ENCODE results near the gene RGMA.

RGMA gene

DNA sequence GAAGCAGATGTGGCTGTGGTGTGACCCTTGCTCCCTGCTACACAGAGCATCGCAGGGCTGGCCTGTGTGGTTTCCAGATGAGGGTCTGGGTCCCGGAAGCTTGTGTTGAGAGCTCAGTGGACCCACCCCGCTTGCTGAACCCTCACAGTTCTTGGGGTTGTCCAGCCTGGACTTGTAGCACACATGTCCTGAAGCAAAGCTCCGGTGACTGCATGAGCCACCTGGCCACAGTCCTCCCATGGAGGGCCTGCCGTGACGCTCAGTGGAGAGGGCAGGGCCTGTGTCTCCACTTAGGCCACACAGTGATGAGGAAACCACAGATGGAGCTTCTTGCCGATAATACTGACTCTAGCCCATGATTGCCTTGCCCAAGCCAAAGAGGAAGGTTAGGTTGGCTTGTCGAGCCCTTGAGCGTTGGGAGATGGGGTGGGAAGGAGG lies 62.6 kb downstream of the RGMA start:
- Histone ChIP-seq H3K4me3 (ENCODE audit: low read depth, low read length) (no peak overlapping the region), H3K27ac (ENCODE audit: low read depth, low read length) (peak overlapping the region; percentile 97; the same call in 1 of the 2 replicates), H3K4me1 (ENCODE audit: control insufficient read depth, insufficient read depth, low read length, unreplicated experiment) (peaks cover 41% of the 10 kb centered on the region), H2AFZ (ENCODE audit: low read length, unreplicated experiment) (no peak overlapping the region), H3K27me3 (ENCODE audit: insufficient read depth, low read length) (no peaks in the 10 kb centered on the region), H3K79me2 (ENCODE audit: control insufficient read depth, insufficient read depth, low read length, unreplicated experiment) (peaks cover 16% of the 10 kb centered on the region), H3K36me3 (ENCODE audit: insufficient read depth, low read length) (peaks cover 60% of the 10 kb centered on the region)

DNA sequence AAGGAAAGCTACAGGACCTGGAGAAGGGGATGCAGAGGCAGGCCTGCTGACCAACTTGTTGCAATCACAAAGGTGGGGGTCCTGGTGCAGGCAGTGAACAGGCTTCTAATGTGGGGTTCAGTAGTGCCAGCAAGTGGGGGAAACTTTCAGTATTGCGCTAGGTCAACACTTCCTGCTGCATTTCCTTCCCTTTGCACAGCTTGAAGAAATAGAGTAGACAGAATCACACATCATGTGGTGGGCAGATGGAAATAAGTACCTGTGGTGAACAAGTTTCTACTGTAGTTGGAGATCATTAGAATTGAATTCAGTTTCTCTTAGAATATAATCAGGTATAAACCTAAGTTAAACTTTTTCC lies 63.4 kb downstream of the RGMA start:
- Histone ChIP-seq H3K36me3 (ENCODE audit: insufficient read depth, low read length) (peaks cover 68% of the 10 kb centered on the region), H3K27me3 (ENCODE audit: insufficient read depth, low read length) (no peaks in the 10 kb centered on the region), H2AFZ (ENCODE audit: low read length, unreplicated experiment) (no peak overlapping the region), H3K4me1 (ENCODE audit: control insufficient read depth, insufficient read depth, low read length, unreplicated experiment) (peaks cover 41% of the 10 kb centered on the region), H3K27ac (ENCODE audit: low read depth, low read length) (no peak overlapping the region), H3K79me2 (ENCODE audit: control insufficient read depth, insufficient read depth, low read length, unreplicated experiment) (peaks cover 18% of the 10 kb centered on the region), H3K4me3 (ENCODE audit: low read depth, low read length) (no peak overlapping the region)

DNA sequence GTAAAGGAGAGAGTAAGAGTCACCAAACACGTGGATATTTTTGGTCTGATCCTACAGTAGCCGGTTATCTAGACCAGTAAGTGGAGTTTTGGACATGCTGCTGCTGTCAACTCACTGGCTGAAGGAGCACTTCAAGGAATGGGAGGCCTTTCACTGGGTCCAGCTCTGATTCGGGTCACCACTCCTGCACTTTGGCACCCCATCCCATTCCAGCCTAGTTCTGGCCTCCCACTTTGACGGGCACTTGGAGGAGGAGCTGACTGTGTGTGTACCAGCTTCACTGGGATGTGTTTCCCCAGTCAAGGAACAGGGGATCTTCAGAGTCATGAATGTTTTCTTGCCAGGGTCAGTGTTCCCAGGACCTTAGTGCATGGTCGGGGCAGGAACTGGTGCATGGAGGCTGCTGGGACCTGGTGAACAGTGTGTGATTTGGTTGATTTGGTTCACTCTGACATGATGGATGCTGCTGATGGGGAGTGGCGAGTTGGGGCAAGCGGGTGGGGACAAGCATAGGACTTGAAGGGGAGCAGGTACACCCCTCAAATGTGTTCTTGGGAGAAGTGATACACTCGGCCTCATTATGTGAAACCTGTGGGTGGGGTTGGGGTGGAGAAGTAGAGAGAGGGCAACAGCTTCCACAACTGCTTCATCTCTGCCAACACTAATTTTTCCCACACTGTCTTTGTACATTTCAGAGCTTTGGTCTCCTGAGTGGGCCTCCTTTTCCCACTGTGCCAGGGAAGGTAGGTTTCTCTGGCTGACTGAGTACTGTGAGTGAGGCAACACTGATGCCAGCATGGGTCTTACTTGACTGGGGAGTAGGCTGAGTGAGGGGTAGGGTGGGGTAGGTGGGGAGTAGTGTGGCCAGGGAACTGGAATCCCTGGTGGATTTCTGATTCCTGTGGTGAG lies 64.0 kb downstream of the RGMA start:
- Histone ChIP-seq H3K36me3 (ENCODE audit: insufficient read depth, low read length) (peaks cover 73% of the 10 kb centered on the region), H2AFZ (ENCODE audit: low read length, unreplicated experiment) (no peak overlapping the region), H3K4me1 (ENCODE audit: control insufficient read depth, insufficient read depth, low read length, unreplicated experiment) (peaks cover 35% of the 10 kb centered on the region), H3K79me2 (ENCODE audit: control insufficient read depth, insufficient read depth, low read length, unreplicated experiment) (peaks cover 22% of the 10 kb centered on the region), H3K4me3 (ENCODE audit: low read depth, low read length) (no peak overlapping the region), H3K27ac (ENCODE audit: low read depth, low read length) (no peak overlapping the region), H3K27me3 (ENCODE audit: insufficient read depth, low read length) (no peaks in the 10 kb centered on the region)

DNA sequence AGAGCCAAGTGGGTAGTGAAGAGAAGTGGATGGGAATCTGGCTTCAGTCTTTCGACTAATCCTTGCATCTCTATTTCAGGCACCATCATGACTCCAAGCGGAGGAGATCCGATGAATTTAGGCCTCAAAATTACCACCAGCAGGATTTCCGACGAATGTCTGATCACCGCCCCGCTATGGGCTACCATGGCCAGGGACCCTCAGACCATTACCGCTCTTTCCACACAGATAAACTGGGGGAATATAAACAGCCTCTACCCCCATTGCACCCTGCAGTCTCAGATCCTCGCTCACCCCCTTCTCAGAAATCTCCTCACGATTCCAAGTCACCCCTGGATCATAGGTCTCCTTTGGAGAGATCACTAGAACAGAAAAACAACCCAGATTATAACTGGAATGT lies 64.7 kb downstream of the RGMA start:
- Histone ChIP-seq H3K27ac (ENCODE audit: low read depth, low read length) (no peak overlapping the region), H3K4me3 (ENCODE audit: low read depth, low read length) (no peak overlapping the region), H2AFZ (ENCODE audit: low read length, unreplicated experiment) (no peak overlapping the region), H3K27me3 (ENCODE audit: insufficient read depth, low read length) (no peaks in the 10 kb centered on the region), H3K36me3 (ENCODE audit: insufficient read depth, low read length) (peaks cover 78% of the 10 kb centered on the region), H3K4me1 (ENCODE audit: control insufficient read depth, insufficient read depth, low read length, unreplicated experiment) (peaks cover 28% of the 10 kb centered on the region), H3K79me2 (ENCODE audit: control insufficient read depth, insufficient read depth, low read length, unreplicated experiment) (peaks cover 26% of the 10 kb centered on the region)

- no peaks in the 10 kb centered on the region for H3K4me1 ChIP-seq (ENCODE audit: control insufficient read depth, insufficient read depth, low read length, unreplicated experiment)
- H3K4me3 ChIP-seq (ENCODE audit: low read depth, low read length): no peak overlapping the region
- no peaks in the 10 kb centered on the region for H3K27me3 ChIP-seq (ENCODE audit: insufficient read depth, low read length)
- H3K79me2 ChIP-seq (ENCODE audit: control insufficient read depth, insufficient read depth, low read length, unreplicated experiment): peaks cover 26% of the 10 kb centered on the region
- H2AFZ ChIP-seq (ENCODE audit: low read length, unreplicated experiment): no peak overlapping the region
- no peak overlapping the region for H3K27ac ChIP-seq (ENCODE audit: low read depth, low read length)
- peaks cover 85% of the 10 kb centered on the region for H3K36me3 ChIP-seq (ENCODE audit: insufficient read depth, low read length)
These were observed 67.8 kb downstream of the RGMA start for GRCh38 chr15:93020976-93021772.

DNA sequence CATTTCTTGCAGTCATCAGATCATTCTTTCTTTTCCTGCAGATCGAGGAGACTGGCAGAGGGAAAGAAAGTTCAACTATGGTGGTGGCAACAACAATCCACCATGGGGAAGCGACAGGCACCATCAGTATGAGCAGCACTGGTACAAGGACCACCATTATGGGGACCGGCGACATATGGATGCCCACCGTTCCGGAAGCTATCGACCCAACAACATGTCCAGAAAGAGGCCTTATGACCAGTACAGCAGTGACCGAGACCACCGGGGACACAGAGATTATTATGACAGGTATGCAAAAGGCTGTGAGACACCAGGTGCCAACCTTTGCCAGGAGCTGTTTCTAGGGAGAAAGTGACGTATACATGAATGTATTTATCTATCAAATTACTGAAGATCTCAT lies 69.0 kb downstream of the RGMA start:
- Histone ChIP-seq H3K27me3 (ENCODE audit: insufficient read depth, low read length) (no peaks in the 10 kb centered on the region), H3K79me2 (ENCODE audit: control insufficient read depth, insufficient read depth, low read length, unreplicated experiment) (peaks cover 26% of the 10 kb centered on the region), H3K27ac (ENCODE audit: low read depth, low read length) (no peak overlapping the region), H3K4me3 (ENCODE audit: low read depth, low read length) (no peak overlapping the region), H2AFZ (ENCODE audit: low read length, unreplicated experiment) (no peak overlapping the region), H3K4me1 (ENCODE audit: control insufficient read depth, insufficient read depth, low read length, unreplicated experiment) (no peaks in the 10 kb centered on the region), H3K36me3 (ENCODE audit: insufficient read depth, low read length) (peaks cover 84% of the 10 kb centered on the region)

DNA sequence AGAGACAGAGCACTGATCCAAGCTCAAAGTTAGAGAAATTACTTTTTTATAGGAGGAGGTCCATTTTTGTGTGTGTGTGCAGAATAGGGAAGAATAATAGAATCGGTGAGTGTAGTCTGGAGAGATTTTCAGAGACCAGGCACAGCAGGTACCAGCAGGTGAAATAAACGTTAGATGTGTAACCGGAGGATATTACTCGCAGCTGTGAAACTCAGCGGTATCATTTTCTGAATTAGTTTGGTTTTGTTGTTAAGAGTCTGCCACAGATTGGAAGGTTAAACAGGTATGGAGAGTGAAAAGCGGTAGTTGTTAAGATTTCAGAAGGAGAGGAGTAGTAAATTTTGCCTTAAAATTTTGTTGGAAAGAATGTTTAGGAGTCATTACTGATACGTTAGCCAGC lies 69.9 kb downstream of the RGMA start:
- H3K4me3 ChIP-seq (ENCODE audit: low read depth, low read length): no peak overlapping the region
- no peaks in the 10 kb centered on the region for H3K4me1 ChIP-seq (ENCODE audit: control insufficient read depth, insufficient read depth, low read length, unreplicated experiment)
- H3K36me3 ChIP-seq (ENCODE audit: insufficient read depth, low read length): peaks cover 81% of the 10 kb centered on the region
- peaks cover 26% of the 10 kb centered on the region for H3K79me2 ChIP-seq (ENCODE audit: control insufficient read depth, insufficient read depth, low read length, unreplicated experiment)
- no peak overlapping the region for H2AFZ ChIP-seq (ENCODE audit: low read length, unreplicated experiment)
- no peak overlapping the region for H3K27ac ChIP-seq (ENCODE audit: low read depth, low read length)
- no peaks in the 10 kb centered on the region for H3K27me3 ChIP-seq (ENCODE audit: insufficient read depth, low read length)

DNA sequence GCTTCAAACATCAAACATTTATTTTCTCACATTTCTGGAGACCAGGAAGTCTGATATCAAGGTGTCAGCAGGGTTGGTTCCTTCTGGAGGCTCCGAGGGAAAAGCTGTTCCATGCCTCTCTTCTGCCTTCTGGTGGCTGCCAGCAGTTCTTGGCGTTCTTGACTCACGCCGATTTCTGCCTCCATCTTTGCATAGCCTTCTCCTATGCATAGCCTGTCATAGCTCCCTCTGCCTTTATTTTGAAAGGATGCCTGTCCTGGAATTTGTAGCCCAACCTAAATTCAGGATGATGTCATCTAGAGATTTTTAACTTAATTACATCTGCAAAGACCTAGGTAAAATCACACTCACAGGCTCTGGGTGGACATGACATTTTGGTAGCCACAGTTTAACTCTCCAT lies 70.4 kb downstream of the RGMA start:
- H3K36me3 ChIP-seq (ENCODE audit: insufficient read depth, low read length): peaks cover 77% of the 10 kb centered on the region
- no peak overlapping the region for H3K27ac ChIP-seq (ENCODE audit: low read depth, low read length)
- no peaks in the 10 kb centered on the region for H3K4me1 ChIP-seq (ENCODE audit: control insufficient read depth, insufficient read depth, low read length, unreplicated experiment)
- peaks cover 23% of the 10 kb centered on the region for H3K79me2 ChIP-seq (ENCODE audit: control insufficient read depth, insufficient read depth, low read length, unreplicated experiment)
- H2AFZ ChIP-seq (ENCODE audit: low read length, unreplicated experiment): no peak overlapping the region
- H3K4me3 ChIP-seq (ENCODE audit: low read depth, low read length): no peak overlapping the region
- no peaks in the 10 kb centered on the region for H3K27me3 ChIP-seq (ENCODE audit: insufficient read depth, low read length)

DNA sequence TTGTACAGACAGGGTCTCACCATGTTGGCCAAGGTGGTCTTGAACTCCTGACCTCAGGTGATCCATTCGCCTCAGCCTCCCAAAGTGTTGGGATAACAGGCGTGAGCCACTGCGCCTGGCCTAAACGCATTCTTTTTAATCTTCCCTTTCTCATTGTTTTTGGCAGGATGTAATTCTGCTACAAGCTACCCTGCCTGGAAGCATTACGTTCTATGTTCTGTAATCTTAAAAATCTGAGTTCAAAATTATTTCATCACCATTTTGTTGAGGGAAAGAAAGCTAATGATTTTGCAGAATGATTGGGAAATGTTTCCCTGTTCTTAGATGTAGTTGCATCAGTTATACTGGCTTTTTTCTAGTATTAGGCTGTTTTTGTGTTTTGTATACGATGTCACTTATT lies 71.5 kb downstream of the RGMA start:
- H2AFZ ChIP-seq (ENCODE audit: low read length, unreplicated experiment): no peak overlapping the region
- no peaks in the 10 kb centered on the region for H3K27me3 ChIP-seq (ENCODE audit: insufficient read depth, low read length)
- H3K79me2 ChIP-seq (ENCODE audit: control insufficient read depth, insufficient read depth, low read length, unreplicated experiment): peaks cover 18% of the 10 kb centered on the region
- peak overlapping the region; percentile 39; the same call in 1 of the 2 replicates for H3K27ac ChIP-seq (ENCODE audit: low read depth, low read length)
- no peaks in the 10 kb centered on the region for H3K4me1 ChIP-seq (ENCODE audit: control insufficient read depth, insufficient read depth, low read length, unreplicated experiment)
- peaks cover 77% of the 10 kb centered on the region for H3K36me3 ChIP-seq (ENCODE audit: insufficient read depth, low read length)
- no peak overlapping the region for H3K4me3 ChIP-seq (ENCODE audit: low read depth, low read length)

GRCh38 chr15:93012786-93013185 lies 76.2 kb downstream of the RGMA start:
- Histone ChIP-seq H3K79me2 (ENCODE audit: control insufficient read depth, insufficient read depth, low read length, unreplicated experiment) (peaks cover 4% of the 10 kb centered on the region), H3K4me3 (ENCODE audit: low read depth, low read length) (no peak overlapping the region), H3K4me1 (ENCODE audit: control insufficient read depth, insufficient read depth, low read length, unreplicated experiment) (no peaks in the 10 kb centered on the region), H3K27me3 (ENCODE audit: insufficient read depth, low read length) (no peaks in the 10 kb centered on the region), H2AFZ (ENCODE audit: low read length, unreplicated experiment) (no peak overlapping the region), H3K36me3 (ENCODE audit: insufficient read depth, low read length) (peaks cover 75% of the 10 kb centered on the region), H3K27ac (ENCODE audit: low read depth, low read length) (no peak overlapping the region)
